Tibial nerve (tissue), 4 donors: Measurements from ENCODE around the gene PMM2.

Source experiments
- CTCF ChIP-seq, 5 experiments: fragments of 200-600 bp in 3 of 5; fragments of 450-650 bp in 2 of 5; sonication (generic) in 3 of 5; IDR thresholded peaks; one replicate each; pipeline ENCODE4 v1.5.1; 2016 to 2019; ENCODE audit warnings: antibody characterized with exemption in 5 of 5, mild to moderate bottlenecking in 3 of 5, moderate library complexity in 2 of 5
- EP300 ChIP-seq, 2 donors: sonication (generic); formaldehyde crosslinking; IDR thresholded peaks; one replicate each; pipeline ENCODE4 v1.6.1; 2017; ENCODE audit warnings: antibody characterized with exemption in 2 of 2, mild to moderate bottlenecking in 1 of 2
- POLR2A ChIP-seq, 2 donors: fragments of 450-650 bp; IDR thresholded peaks; one replicate each; pipeline ENCODE4 v1.6.1; 2017; ENCODE audit warnings: antibody characterized with exemption in 2 of 2, mild to moderate bottlenecking in 2 of 2, moderate library complexity in 2 of 2

DNA sequence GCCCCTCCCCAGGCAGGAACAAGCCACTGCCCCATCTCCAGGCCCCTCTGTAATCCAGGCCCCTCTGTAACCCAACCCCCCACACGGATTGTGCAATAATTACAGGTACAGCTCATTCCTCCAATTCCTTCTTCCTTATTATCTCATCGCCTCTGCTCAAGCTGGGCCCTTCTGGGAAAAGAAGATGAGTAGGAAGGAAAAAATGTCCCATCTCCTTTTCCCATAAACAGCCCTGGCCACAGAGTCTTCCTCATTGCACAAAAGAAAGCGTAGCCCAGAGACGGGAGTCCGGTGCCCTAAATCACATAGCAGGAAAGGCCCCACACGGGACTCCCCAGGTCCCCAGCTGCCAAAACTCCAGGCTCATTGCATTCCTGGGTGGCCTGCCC, 80.9 kb downstream of the PMM2 start:
- TF ChIP-seq EP300 (IDR thresholded peaks at IDR 0.05), result peak in 1 of 2 donors; percentile 56
- no peak for TF ChIP-seq CTCF (IDR thresholded peaks at IDR 0.05)
- no peak for TF ChIP-seq POLR2A (IDR thresholded peaks at IDR 0.05)
